Liver (tissue), 9 donors: ENCODE data around the gene ABHD14A. TPM values are rescaled to one million over a fixed set of nuclear protein-coding genes. Genes with fewer than 3 reads are reported as not detected.
A peak's percentile ranks its signal among the peaks of the same experiment; 100 is the strongest.

Experiments used
- DNase-seq: peaks from one replicate; pipeline ENCODE4 v3.0.0-alpha.2; 2017; ENCODE audit warnings: low spot score
- H3K27ac ChIP-seq, 2 donors: one replicate each; pipeline ENCODE4 v1.7.0; 2013; ENCODE audit warnings: inconsistent platforms in 2 of 2, low read length in 2 of 2, control low read depth in 1 of 2, low read depth in 1 of 2, mild to moderate bottlenecking in 1 of 2
- H3K27me3 ChIP-seq, 4 donors: one replicate each; pipeline versions ENCODE4 v1.6.1 to v1.7.0; 2013; ENCODE audit warnings: low read length in 3 of 4, inconsistent platforms in 1 of 4, mild to moderate bottlenecking in 1 of 4, moderate library complexity in 1 of 4; ENCODE audit not compliant: control insufficient read depth in 4 of 4, insufficient read depth in 4 of 4
- H3K36me3 ChIP-seq, 4 donors: one replicate each; pipeline versions ENCODE4 v1.6.1 to v1.7.0; 2013; ENCODE audit warnings: low read length in 3 of 4, mild to moderate bottlenecking in 3 of 4, low read depth in 1 of 4, moderate library complexity in 1 of 4; ENCODE audit not compliant: control insufficient read depth in 4 of 4, insufficient read depth in 3 of 4
- H3K4me1 ChIP-seq, 4 donors: one replicate each; pipeline versions ENCODE4 v1.6.1 to v1.7.0; 2013; ENCODE audit warnings: low read length in 3 of 4, mild to moderate bottlenecking in 3 of 4, moderate library complexity in 1 of 4; ENCODE audit not compliant: control insufficient read depth in 4 of 4, insufficient read depth in 4 of 4
- H3K4me3 ChIP-seq, 3 donors: one replicate each; pipeline versions ENCODE4 v1.6.1 to v1.7.0; 2013; ENCODE audit warnings: low read length in 3 of 3, control low read depth in 1 of 3, low read depth in 1 of 3, mild to moderate bottlenecking in 1 of 3
- H3K9ac ChIP-seq, 2 donors: one replicate each; pipeline ENCODE4 v1.7.0; 2013; ENCODE audit warnings: low read length in 2 of 2, mild to moderate bottlenecking in 2 of 2, moderate library complexity in 2 of 2, control low read depth in 1 of 2, low read depth in 1 of 2
- H3K9me3 ChIP-seq, 4 donors: one replicate each; pipeline versions ENCODE4 v1.6.1 to v1.7.0; 2013; ENCODE audit warnings: low read length in 3 of 4; ENCODE audit not compliant: control insufficient read depth in 4 of 4
- ATF3 ChIP-seq: IDR thresholded peaks from 2 replicates; pipeline ENCODE4 v1.6.1; 2016; ENCODE audit warnings: antibody characterized with exemption
- CTCF ChIP-seq: fragments of 150-350 bp; IDR thresholded peaks from 2 replicates; pipeline ENCODE4 v1.5.1; 2017; ENCODE audit warnings: improper control_type of control experiment, low read depth, low read length; ENCODE audit not compliant: missing input control
- EGR1 ChIP-seq, 2 donors: IDR thresholded peaks; 2 replicates each; pipeline ENCODE4 v1.6.1; 2016 to 2018; ENCODE audit warnings: antibody characterized with exemption in 2 of 2, low read depth in 2 of 2
- FOXA2 ChIP-seq: IDR thresholded peaks from 2 replicates; pipeline ENCODE4 v1.6.1; 2016; ENCODE audit warnings: antibody characterized with exemption
- GABPA ChIP-seq, 2 donors: IDR thresholded peaks in 1 of 2; conservative IDR thresholded peaks in 1 of 2; 2 replicates each; pipeline ENCODE4 v1.6.1; 2016; ENCODE audit warnings: antibody characterized with exemption in 2 of 2, mild to moderate bottlenecking in 1 of 2, moderate library complexity in 1 of 2
- HNF4A ChIP-seq, 2 donors: conservative IDR thresholded peaks; 2 replicates each; pipeline ENCODE4 v1.6.1; 2016; ENCODE audit warnings: antibody characterized with exemption in 2 of 2, mild to moderate bottlenecking in 2 of 2
- HNF4G ChIP-seq: IDR thresholded peaks from 2 replicates; pipeline ENCODE4 v1.6.1; 2016; ENCODE audit warnings: antibody characterized with exemption
- JUND ChIP-seq, 2 donors: IDR thresholded peaks; 2 replicates each; pipeline ENCODE4 v1.6.1; 2016; ENCODE audit warnings: antibody characterized with exemption in 2 of 2
- MAX ChIP-seq: IDR thresholded peaks from 2 replicates; pipeline ENCODE4 v1.6.1; 2016; ENCODE audit warnings: antibody characterized with exemption
- NR2F2 ChIP-seq: IDR thresholded peaks from 2 replicates; pipeline ENCODE4 v1.6.1; 2016; ENCODE audit warnings: antibody characterized with exemption
- RAD21 ChIP-seq, 2 donors: IDR thresholded peaks; 2 replicates each; pipeline ENCODE4 v1.6.1; 2016; ENCODE audit warnings: antibody characterized with exemption in 2 of 2, mild to moderate bottlenecking in 2 of 2
- REST ChIP-seq: IDR thresholded peaks from 2 replicates; pipeline ENCODE4 v1.6.1; 2016; ENCODE audit warnings: antibody characterized with exemption, mild to moderate bottlenecking
- RXRA ChIP-seq, 2 donors: IDR thresholded peaks; 2 replicates each; pipeline ENCODE4 v1.6.1; 2017 to 2018; ENCODE audit warnings: antibody characterized with exemption in 2 of 2, mild to moderate bottlenecking in 1 of 2
- SP1 ChIP-seq: IDR thresholded peaks from 2 replicates; pipeline ENCODE4 v1.6.1; 2018; ENCODE audit warnings: antibody characterized with exemption, mild to moderate bottlenecking
- TAF1 ChIP-seq: conservative IDR thresholded peaks from 2 replicates; pipeline ENCODE4 v1.6.1; 2016; ENCODE audit warnings: antibody characterized with exemption, mild to moderate bottlenecking
- ZBTB33 ChIP-seq: IDR thresholded peaks from 2 replicates; pipeline ENCODE4 v1.6.1; 2016; ENCODE audit warnings: antibody characterized with exemption
- WGBS: extraction: QIAGEN DNeasy Blood & Tissue Kit; methylation state at CpG from one replicate; pipeline ENCODE4 v1.1.7; 2013; 5-methylcytosine and 5-hydroxymethylcytosine counted together
- polyA plus RNA-seq, 2 donors: library from polyadenylated mRNA; stranded (reverse) in 1 of 2; unstranded in 1 of 2; fragments of 200-250 nt in 1 of 2; fragments of >200 nt in 1 of 2; fragmentation: Nextera tagmentation in 1 of 2; extraction: Ambion mirVana in 1 of 2; gene quantifications; one replicate each; pipeline versions ENCODE4 v1.2.1 to v1.2.3, GENCODE V29; 2013 to 2015
- total RNA-seq, 2 donors: library from RNA; depleted of rRNA; stranded (reverse); fragments of >200 nt; gene quantifications; one replicate each; pipeline ENCODE4 v1.2.3, GENCODE V29; 2014
- donor health status: healthy.
- donor health status: healthy.
- donor health status: healthy.
- donor health status: healthy.
- donor health status: healthy.

The ABHD14A gene
- total and polyA plus RNA-seq, 4 donors, result 8.2 to 19.9 (median 13.4) TPM

- no peak overlapping the region for H3K9ac ChIP-seq
- WGBS, result 83% methylated on average over 5 of the region's 5 CpGs
- no peak for TF ChIP-seq ATF3
- no peak for TF ChIP-seq GABPA (IDR thresholded peaks at IDR 0.05 in 1 of 2, conservative IDR thresholded peaks at IDR 0.05 in 1 of 2)
- TF ChIP-seq HNF4G, result no peak
- no peak for TF ChIP-seq CTCF
- peak; percentile 98 for TF ChIP-seq REST
- TF ChIP-seq RAD21 (IDR thresholded peaks at IDR 0.05), result no peak
- TF ChIP-seq MAX, result no peak
These were observed 45.4 kb upstream of the ABHD14A start for GRCh38 chr3:51929420-51930003.

GRCh38 chr3:51930439-51930838 is 44.4 kb upstream of the ABHD14A start:
- H3K9me3 ChIP-seq, result no peaks in the 10 kb centered on the region
- H3K9ac ChIP-seq, result no peak overlapping the region
- H3K36me3 ChIP-seq, result peaks cover 10 to 30% (median 22%) of the 10 kb centered on the region in 4 donors
- no peak overlapping the region for H3K4me3 ChIP-seq
- no peaks in the 10 kb centered on the region for H3K4me1 ChIP-seq
- H3K27ac ChIP-seq, result no peak overlapping the region
- 94% methylated on average over 1 of the region's 1 CpG for WGBS
- DNase-seq, result no peak
- no peaks in the 10 kb centered on the region for H3K27me3 ChIP-seq
- TF ChIP-seq REST (no peak), HNF4G (no peak), TAF1 (no peak), ZBTB33 (no peak), EGR1 (IDR thresholded peaks at IDR 0.05; ENCODE audit: low read depth in 2 of 2) (no peak), MAX (no peak), ATF3 (no peak), NR2F2 (no peak), CTCF (no peak), FOXA2 (no peak), RXRA (IDR thresholded peaks at IDR 0.05) (no peak), HNF4A (conservative IDR thresholded peaks at IDR 0.05) (no peak), JUND (IDR thresholded peaks at IDR 0.05) (no peak), SP1 (no peak)

More at GRCh38 chr3:51929420-51930003, 45.4 kb upstream of the ABHD14A start:
- no peak for DNase-seq
- no peaks in the 10 kb centered on the region for H3K27me3 ChIP-seq
- no peaks in the 10 kb centered on the region for H3K9me3 ChIP-seq
- H3K4me1 ChIP-seq, result no peaks in the 10 kb centered on the region
- peaks cover 6 to 21% (median 13%) of the 10 kb centered on the region in 4 donors for H3K36me3 ChIP-seq
- no peak overlapping the region for H3K4me3 ChIP-seq
- no peak overlapping the region for H3K27ac ChIP-seq
